Right lobe of liver (tissue), 6 donors: ENCODE measurements around the gene PLXNA2. TPM values are rescaled to one million over a fixed set of nuclear protein-coding genes. Genes with fewer than 3 reads are reported as not detected.

Source experiments
- ATAC-seq, 4 donors: fragments of 200-7000 bp; cut with Tn5 transposase; one replicate each; pipeline ENCODE4 v1.9.1; 2020; ENCODE audit warnings: mild to moderate bottlenecking in 4 of 4, moderate library complexity in 4 of 4
- DNase-seq, 3 donors: peaks; one replicate each; pipeline ENCODE4 v3.0.0-alpha.2; 2020
- H3K27ac ChIP-seq, 3 donors: fragments of 200-600 bp; one replicate each; pipeline ENCODE4 v1.8.0; 2022
- H3K27me3 ChIP-seq, 2 donors: fragments of 200-600 bp; one replicate each; pipeline ENCODE4 v1.8.0; 2022
- H3K36me3 ChIP-seq, 4 donors: fragments of 200-600 bp; sonication (generic) in 1 of 4; one replicate each; pipeline versions ENCODE4 v1.5.1 to v1.8.0; 2017 to 2022; ENCODE audit warnings: control low read depth in 1 of 4
- H3K4me1 ChIP-seq, 4 donors: fragments of 200-600 bp; sonication (generic) in 1 of 4; one replicate each; pipeline versions ENCODE4 v1.5.1 to v1.8.0; 2017 to 2022; ENCODE audit warnings: control low read depth in 1 of 4
- H3K4me3 ChIP-seq, 3 donors: fragments of 200-600 bp; one replicate each; pipeline ENCODE4 v1.8.0; 2022
- H3K9me3 ChIP-seq, 4 donors: fragments of 200-600 bp; sonication (generic) in 1 of 4; one replicate each; pipeline versions ENCODE4 v1.5.1 to v1.8.0; 2017 to 2022; ENCODE audit warnings: control low read depth in 1 of 4
- CTCF ChIP-seq, 4 donors: fragments of 200-600 bp in 3 of 4; fragments of 450-650 bp in 1 of 4; IDR thresholded peaks; one replicate each; pipeline versions ENCODE4 v1.5.1 to v1.8.0; 2016 to 2022; ENCODE audit warnings: antibody characterized with exemption in 4 of 4, mild to moderate bottlenecking in 2 of 4
- POLR2A ChIP-seq: fragments of 450-650 bp; IDR thresholded peaks from one replicate; pipeline ENCODE4 v1.6.1; 2017; ENCODE audit warnings: antibody characterized with exemption, mild to moderate bottlenecking
- WGBS: methylation state at CpG from one replicate; pipeline ENCODE4 v1.1.6; 2018; ENCODE audit warnings: low coverage, low lambda C conversion rate; ENCODE audit not compliant: insufficient coverage; ENCODE audit errors: missing lambda C conversion rate; 5-methylcytosine and 5-hydroxymethylcytosine counted together
- intact Hi-C, 2 donors: fragments of 100-400 bp; cut with DNase I; formaldehyde crosslinking; loops; one replicate each; pipeline versions ENCODE4 v1.11.2 to v1.14.1; 2022
- total RNA-seq, 6 experiments: library from RNA; depleted of rRNA in 2 of 6; stranded (reverse); fragments of >200 nt in 2 of 6; fragmentation: NEBNext Ultra II Directional in 3 of 6; extraction: Animal tissue kit (Norgen Biotek cat#: 25700) in 3 of 6; gene quantifications; one replicate each; pipeline versions ENCODE4 v1.1.0 to v1.2.4, GENCODE V29; 2016 to 2023
- donor health status: DM: no; HTN: yes; CAD: no.
- donor health status: DM: no; HTN: no; CAD: no.
- donor health status: DM: no; HTN: no; CAD: no.
- donor health status: DM: no; HTN: yes; CAD: no.
- donor health status: DM: no; HTN: yes; CAD: no.

The PLXNA2 gene
- total RNA-seq, 6 experiments from 2014 or later: 5.6 to 20.8 (median 9.3) TPM

GRCh38 chr1:208150833-208151458 is 93.2 kb downstream of the PLXNA2 start:
- Histone ChIP-seq H3K4me1 (peaks cover 0 to 5% (median 0%) of the 10 kb centered on the region in 4 donors), H3K27ac (no peak overlapping the region)
- 58% methylated on average over 6 of the region's 6 CpGs for WGBS

GRCh38 chr1:208149776-208150514 is 94.2 kb downstream of the PLXNA2 start:
- DNase-seq: peak; percentile 49 to 68 (median 66)
- Histone ChIP-seq H3K4me3 (no peak overlapping the region), H3K9me3 (no peaks in the 10 kb centered on the region), H3K27me3 (no peaks in the 10 kb centered on the region), H3K4me1 (peaks cover 0 to 5% (median 0%) of the 10 kb centered on the region in 4 donors), H3K36me3 (no peaks in the 10 kb centered on the region), H3K27ac (no peak overlapping the region)
- WGBS: 27% methylated on average over 7 of the region's 9 CpGs
- TF ChIP-seq CTCF (IDR thresholded peaks at IDR 0.05) (peak in 1 of 4 donors; percentile 6), POLR2A (no peak)
- ATAC-seq: peak; percentile 94 to 98 (median 96)
- intact Hi-C loops: no loop called here

More at GRCh38 chr1:208150833-208151458, 93.2 kb downstream of the PLXNA2 start:
- no peaks in the 10 kb centered on the region for H3K27me3 ChIP-seq
- DNase-seq: no peak
- intact Hi-C loops: no loop called here
- H3K9me3 ChIP-seq: no peaks in the 10 kb centered on the region
- no peak for ATAC-seq
- no peak overlapping the region for H3K4me3 ChIP-seq
- TF ChIP-seq POLR2A: no peak
- no peak for TF ChIP-seq CTCF (IDR thresholded peaks at IDR 0.05)
- H3K36me3 ChIP-seq: no peaks in the 10 kb centered on the region

GRCh38 chr1:208149213-208149612 is 95.0 kb downstream of the PLXNA2 start:
- no peaks in the 10 kb centered on the region for H3K9me3 ChIP-seq
- no peak for TF ChIP-seq POLR2A
- no peak for TF ChIP-seq CTCF (IDR thresholded peaks at IDR 0.05)
- H3K4me1 ChIP-seq: peaks cover 0 to 5% (median 0%) of the 10 kb centered on the region in 4 donors
- no peak overlapping the region for H3K4me3 ChIP-seq
- no peak for DNase-seq
- no peak overlapping the region for H3K27ac ChIP-seq
- intact Hi-C loops: no loop called here
- H3K27me3 ChIP-seq: no peaks in the 10 kb centered on the region
- ATAC-seq: no peak
- H3K36me3 ChIP-seq: no peaks in the 10 kb centered on the region

GRCh38 chr1:208148380-208148779 is 95.8 kb downstream of the PLXNA2 start:
- H3K27me3 ChIP-seq: no peaks in the 10 kb centered on the region
- intact Hi-C loops: no loop called here
- 90% methylated on average over 4 of the region's 4 CpGs for WGBS
- no peaks in the 10 kb centered on the region for H3K36me3 ChIP-seq
- H3K9me3 ChIP-seq: no peaks in the 10 kb centered on the region
- TF ChIP-seq POLR2A (no peak), CTCF (IDR thresholded peaks at IDR 0.05) (no peak)
- peaks cover 0 to 5% (median 0%) of the 10 kb centered on the region in 4 donors for H3K4me1 ChIP-seq
- ATAC-seq (no peak), DNase-seq (no peak)
- H3K27ac ChIP-seq: no peak overlapping the region
- no peak overlapping the region for H3K4me3 ChIP-seq
